GOT3 (cell line): ENCODE results near the gene ISG20L2.

Experiments used
- DNase-seq: peaks from one replicate; lab custom pipeline; 2025; ENCODE audit warnings: mixed read lengths; lab: John Stamatoyannopoulos, UW

ISG20L2 gene

DNA sequence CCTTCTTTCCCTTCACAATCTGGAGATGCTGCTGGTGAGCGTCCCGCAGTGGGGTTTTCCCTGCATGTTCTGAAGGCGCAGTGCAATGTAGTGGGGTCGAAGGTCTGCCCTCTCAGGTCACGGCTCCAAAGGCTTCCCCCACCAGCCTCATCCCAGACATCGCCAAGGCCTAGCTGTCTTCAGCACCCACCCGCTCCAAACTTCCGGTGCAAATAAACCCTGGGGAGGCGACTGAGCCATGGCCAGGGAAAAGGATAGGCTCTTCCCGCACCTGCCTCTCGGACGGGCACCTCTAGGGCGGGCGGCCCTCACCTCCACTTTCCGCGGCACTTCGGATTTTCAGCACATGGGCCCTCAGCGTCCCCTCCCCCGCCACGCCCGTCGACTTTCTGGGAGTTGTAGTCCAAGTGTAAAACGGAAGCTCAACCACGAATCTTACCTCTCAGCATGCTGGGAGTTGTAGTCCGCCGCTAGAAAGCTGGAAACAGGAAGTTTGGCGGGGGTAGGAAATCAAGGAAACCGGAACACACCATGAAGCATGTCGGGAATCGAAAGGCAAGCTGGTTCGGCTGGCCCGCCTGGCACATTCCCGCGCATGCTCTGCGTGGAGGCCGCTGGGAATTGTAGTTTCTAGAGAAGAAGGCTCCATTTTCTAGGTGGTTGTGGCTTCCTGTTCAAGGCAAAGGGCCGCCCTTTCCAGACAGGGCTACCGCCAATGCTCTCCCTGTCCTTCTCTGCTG, 12.3 kb upstream of the ISG20L2 start, which contains the start of gene MRPL24:
Gene MRPL24 (minus strand): TSS at position 348 of the 740 bp plus-strand sequence. CDS start 2,384 bp downstream, outside the sequence.
- peak; percentile 92 for DNase-seq

GRCh38 chr1:156740237-156740740, 11.7 kb upstream of the ISG20L2 start:
- DNase-seq: no peak

DNA sequence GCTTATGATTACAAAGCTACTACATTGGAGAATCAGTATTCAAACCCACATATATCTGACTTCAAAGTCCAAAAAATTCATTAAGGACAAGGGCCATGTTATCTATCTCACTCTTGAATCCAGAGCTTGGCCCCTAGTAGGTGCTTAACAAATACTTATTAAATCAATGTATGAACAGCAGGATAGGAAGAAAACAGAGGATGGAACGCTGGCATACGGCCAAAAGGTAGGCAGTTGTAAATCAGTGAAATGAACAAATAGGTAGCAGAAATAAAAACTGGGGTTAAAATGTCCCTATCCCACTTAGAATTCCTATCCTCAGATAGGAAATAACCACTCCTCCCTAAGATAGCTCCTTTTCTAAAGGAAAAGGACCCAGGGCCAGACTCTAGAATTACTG, 10.3 kb upstream of the ISG20L2 start:
- no peak for DNase-seq

GRCh38 chr1:156738407-156738806, 9.8 kb upstream of the ISG20L2 start:
- DNase-seq: no peak

GRCh38 chr1:156733989-156734584, 5.5 kb upstream of the ISG20L2 start:
- no peak for DNase-seq

DNA sequence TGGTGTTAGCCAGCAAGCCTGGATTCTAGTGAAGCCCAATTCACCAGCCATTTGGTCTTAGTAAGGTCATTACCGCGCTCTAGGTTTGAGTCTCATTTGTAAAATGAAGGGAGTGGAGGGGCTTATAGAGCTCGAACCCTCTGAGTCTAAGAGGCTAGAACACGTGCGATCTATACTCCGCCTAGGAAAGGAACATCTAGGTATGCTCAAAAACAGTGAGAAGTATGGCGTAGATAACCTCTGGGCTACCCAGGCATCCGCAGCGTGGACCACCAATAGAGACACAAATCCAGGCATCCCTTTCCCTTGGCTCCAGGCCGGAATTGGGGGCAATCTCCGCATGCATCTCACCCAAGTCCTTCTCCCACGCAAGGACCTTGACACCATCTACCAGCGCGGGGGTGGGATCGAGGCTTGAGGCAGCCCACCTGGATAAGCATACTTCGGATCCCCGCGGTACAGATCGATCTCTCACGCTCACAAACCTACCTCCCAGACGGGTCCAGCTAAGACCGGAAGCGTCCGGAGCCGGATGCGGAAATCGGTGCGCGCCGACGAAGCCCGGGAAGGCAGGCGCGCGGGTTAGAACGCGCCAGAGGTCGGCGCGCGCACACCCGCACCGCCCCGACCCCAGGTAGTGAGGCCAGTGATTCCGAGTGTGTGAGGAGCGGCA, 504 bp downstream of the ISG20L2 start, which contains the start of gene METTL25B:
Gene METTL25B (plus strand): TSS at position 544 of the 673 bp plus-strand sequence. CDS start 636 bp downstream, outside the sequence.
- no peak for DNase-seq

DNA sequence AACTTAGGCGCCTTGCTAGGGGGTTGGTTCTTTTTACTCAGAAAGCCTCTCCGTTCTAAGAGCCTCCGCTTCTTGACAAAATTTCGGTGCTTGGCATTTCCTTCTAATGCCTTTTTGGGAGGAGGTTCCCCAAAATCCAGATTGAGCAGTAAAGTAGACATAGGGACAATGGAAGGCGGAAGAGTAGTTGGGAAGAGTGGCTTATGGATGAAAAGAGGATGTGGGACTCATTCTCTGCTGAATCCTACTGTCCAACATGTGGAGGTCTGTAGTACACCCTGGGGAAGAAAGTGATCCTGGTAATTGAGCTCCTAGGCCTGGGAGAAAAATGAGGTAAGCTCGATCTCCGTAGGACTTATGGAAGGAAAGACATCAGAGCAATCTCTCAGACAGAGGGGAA, 1.1 kb downstream of the ISG20L2 start:
- DNase-seq: no peak

GRCh38 chr1:156726549-156727226, 1.9 kb downstream of the ISG20L2 start:
- DNase-seq: no peak

DNA sequence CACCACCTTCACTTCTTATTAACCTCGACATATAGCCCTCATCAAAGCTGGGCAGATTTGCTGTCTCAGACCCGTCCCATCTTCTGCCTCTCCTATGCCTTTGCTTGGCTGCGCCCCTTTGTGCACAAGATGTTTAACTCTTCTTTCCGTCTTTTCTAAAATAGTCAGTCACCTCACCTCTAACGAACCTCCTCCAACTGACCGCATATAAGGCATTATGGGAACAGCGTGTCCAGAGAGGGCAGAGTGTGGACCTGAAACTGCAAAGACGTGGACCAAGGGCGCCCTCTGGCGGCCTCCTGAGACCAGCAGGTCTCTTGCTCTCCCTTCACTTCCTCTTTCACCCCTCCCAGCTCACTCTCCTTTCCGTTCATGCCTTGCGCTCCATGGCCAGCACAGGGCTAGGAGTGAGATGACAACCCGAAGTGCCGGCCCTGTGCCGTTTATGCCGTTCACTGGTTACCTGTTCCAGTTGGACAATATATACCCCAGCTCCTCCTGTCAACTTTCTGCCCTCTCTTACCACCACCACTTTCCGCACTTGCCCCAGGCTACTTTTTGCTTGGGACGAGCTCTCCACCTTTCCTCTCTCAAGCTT, 2.8 kb downstream of the ISG20L2 start:
- DNase-seq: no peak

DNA sequence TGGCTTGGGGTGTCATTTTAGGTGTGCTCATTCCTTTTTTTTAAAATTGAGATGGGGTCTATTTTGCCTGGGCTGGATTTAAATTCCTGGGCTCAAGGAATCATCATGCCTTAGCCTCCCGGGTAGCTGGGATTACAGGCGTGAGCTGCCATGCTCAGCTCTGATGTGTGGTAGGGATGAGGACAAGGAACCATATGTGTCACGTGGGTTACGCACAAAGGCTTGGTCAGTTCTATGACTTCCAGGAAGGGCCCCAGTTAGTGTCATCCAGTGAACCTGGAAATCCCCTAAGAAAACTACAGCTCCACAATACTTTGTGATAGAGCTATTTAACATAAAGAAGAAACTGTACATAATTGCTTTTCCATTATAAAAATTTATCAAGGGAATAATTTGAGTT, 7.0 kb downstream of the ISG20L2 start:
- no peak for DNase-seq

DNA sequence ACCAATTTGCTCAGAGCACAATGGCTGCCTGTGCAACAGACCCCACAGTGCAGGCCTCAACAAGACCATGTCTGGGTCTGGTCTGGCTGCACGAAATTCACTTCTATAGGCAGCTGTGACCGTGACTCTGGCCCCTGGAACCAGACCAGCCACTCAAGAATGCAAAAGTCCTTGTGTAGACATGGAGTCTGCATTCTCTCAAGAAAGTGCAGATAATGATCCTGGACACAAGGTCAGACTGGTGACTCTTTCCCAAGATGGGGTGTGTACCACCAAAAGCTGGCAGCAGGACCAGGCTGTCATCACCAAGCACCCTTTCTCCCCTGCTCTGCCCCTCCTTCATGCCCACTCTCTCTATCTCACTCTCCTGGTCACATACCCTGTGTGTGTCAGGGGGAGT, 7.4 kb downstream of the ISG20L2 start:
- DNase-seq: no peak

- DNase-seq: no peak
These were observed 11.2 kb downstream of the ISG20L2 start for GRCh38 chr1:156717351-156717750.

DNA sequence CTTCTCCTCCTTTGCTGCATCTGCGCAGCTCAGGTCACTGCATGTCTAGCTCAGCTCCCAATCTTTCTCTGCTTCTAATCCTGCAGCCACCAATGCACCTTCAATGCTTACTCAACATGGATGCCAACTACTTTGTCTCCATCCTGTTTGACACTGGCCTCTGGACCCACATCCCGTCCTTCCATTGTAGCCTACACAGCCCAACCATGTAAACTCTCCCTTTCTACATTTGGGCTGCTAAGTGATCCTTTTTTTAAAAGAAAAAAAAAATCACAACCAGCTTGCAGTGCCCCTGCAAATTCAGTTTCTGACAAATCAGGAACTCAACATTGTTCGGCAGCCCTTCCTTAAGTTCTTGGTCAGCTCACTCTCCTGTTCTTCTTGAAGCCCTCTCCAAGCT, 13.7 kb downstream of the ISG20L2 start:
- no peak for DNase-seq

DNA sequence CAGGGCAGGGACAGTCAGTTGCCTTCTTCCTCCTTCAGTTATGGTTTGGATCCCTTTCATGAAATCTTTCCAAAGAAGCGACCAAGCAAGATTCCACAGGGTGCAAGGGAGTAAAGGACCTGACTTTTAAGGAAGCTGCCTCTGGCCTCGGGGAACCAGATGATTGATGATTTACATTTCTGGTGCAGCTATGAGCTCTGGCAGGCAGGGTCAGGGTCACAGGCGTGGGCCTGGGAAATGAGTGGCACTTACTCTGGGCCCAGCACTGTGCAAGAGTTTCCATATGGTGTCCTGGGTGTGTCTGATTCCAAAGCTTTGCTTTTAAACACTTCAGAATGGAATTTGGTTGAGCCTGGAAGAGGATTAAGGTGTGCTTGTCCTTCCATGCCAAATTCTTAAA, 15.9 kb downstream of the ISG20L2 start:
- DNase-seq: no peak

GRCh38 chr1:156711011-156711817, 17.4 kb downstream of the ISG20L2 start:
- DNase-seq: no peak

GRCh38 chr1:156709757-156710489, 18.6 kb downstream of the ISG20L2 start:
- no peak for DNase-seq

DNA sequence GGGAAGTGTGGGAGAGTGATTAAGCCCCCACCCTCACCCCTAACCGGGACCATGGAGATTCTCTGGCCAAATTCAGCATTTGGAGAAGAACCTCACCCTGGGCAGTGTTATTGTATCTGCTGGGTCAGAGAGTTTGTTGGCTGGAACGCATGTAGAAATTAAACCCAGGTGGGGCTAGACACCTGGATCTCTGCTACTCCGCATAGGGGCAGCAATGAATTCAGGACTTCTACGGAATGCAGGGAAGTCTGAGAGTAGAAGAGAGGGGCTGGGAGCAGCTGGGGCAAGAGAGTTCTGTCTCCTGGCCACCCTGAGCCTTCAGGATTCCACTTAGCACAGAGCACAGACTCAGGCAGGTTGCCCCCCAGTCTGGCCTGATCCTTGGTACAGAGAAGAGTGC, 19.5 kb downstream of the ISG20L2 start:
- DNase-seq: no peak

- DNase-seq: no peak
These were observed 20.3 kb downstream of the ISG20L2 start for GRCh38 chr1:156708218-156708661.

DNA sequence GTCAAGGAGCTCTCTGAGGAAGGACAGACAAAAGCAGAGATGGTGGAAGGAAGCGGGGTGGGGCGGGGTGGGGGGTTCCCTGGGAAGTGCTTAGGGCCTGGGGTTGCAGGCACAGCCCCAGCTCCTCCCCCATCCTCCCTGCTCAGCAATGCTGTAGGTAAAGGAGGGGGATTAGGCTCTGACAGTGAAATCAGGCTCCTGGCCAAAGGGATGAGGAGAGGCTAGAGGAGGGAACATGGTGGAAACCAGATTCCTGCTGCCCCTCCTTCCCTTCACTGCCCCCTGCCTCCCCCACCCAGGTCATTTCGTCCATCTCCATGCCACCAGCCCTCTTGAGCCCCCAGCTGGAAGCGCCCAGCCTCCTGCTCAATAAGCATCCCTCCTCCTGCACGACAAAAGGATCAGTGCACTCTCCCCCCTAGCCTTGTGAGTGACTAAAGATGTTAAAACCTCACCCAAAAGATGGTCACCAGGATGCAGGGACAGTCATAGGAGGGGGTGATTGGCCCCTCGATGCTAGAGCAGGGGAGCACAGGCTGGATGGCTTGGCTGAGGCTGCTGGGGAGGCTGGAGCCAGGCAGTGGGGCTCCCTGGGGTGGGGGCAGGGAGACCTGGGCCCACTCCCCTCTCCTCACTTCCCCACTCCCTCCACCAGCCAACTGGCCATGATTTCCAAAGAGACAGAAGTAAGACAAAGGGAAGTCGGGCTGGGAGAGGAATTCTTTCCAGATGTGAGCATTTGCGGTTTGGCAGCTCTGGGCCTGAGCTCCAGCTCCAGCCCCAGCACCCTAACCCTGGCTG, 20.9 kb downstream of the ISG20L2 start:
- no peak for DNase-seq
